Stomach (tissue), 4 donors: ENCODE measurements around the gene UTP3.
A peak's percentile ranks its signal among the peaks of the same experiment; 100 is the strongest.
"Not testable (repeated sequence)": the region's sequence is repeated elsewhere in the genome, so short reads cannot be mapped to it uniquely, and the experiment has no call there.

ENCODE experiments used
- CTCF ChIP-seq, 7 experiments: fragments of 450-650 bp in 4 of 7; fragments of 200-600 bp in 3 of 7; sonication (generic) in 3 of 7; IDR thresholded peaks; one replicate each; pipeline ENCODE4 v1.5.1; 2016 to 2019; ENCODE audit warnings: antibody characterized with exemption in 7 of 7, control low read depth in 2 of 7, mild to moderate bottlenecking in 1 of 7
- EP300 ChIP-seq: sonication (generic); formaldehyde crosslinking; IDR thresholded peaks from one replicate; pipeline ENCODE4 v1.6.1; 2017; ENCODE audit warnings: antibody characterized with exemption
- POLR2A ChIP-seq, 4 donors: fragments of 450-650 bp; IDR thresholded peaks; one replicate each; pipeline ENCODE4 v1.6.1; 2016; ENCODE audit warnings: antibody characterized with exemption in 4 of 4, control low read depth in 2 of 4, mild to moderate bottlenecking in 1 of 4, moderate library complexity in 1 of 4

- TF ChIP-seq CTCF (IDR thresholded peaks at IDR 0.05) = peak in 2 of 7 experiments; percentile 14 to 15
- TF ChIP-seq POLR2A (IDR thresholded peaks at IDR 0.05); EP300: not testable (repeated sequence)
These were observed 47.6 kb downstream of the UTP3 start for GRCh38 chr4:70735915-70736314.
